H54 (cell line): Measurements from ENCODE around the gene ARAP1.

Experiments used
- DNase-seq: peaks from one replicate; pipeline ENCODE4 v3.0.0; 2011; ENCODE audit warnings: low spot score, mixed read lengths; ENCODE audit not compliant: insufficient read length
- FAIRE-seq: peaks from 3 replicates; lab custom pipeline; 2011; peaks lifted over from hg19 to GRCh38; lab: Jason Lieb, UNC
- POLR2A ChIP-seq: IDR thresholded peaks from 2 replicates; pipeline ENCODE4 v1.6.1; 2011; ENCODE audit warnings: low read depth, mild to moderate bottlenecking, low read length

Gene ARAP1

GRCh38 chr11:72637198-72637597 lies 115.0 kb downstream of the ARAP1 start:
- DNase-seq (peak; percentile 40), FAIRE-seq (no peak)
- no peak for TF ChIP-seq POLR2A

- no peak for TF ChIP-seq POLR2A
- DNase-seq (no peak), FAIRE-seq (no peak)
These were observed 115.8 kb downstream of the ARAP1 start for GRCh38 chr11:72636376-72636775.

- DNase-seq (no peak), FAIRE-seq (no peak)
- TF ChIP-seq POLR2A = no peak
These were observed 116.3 kb downstream of the ARAP1 start for GRCh38 chr11:72635933-72636332.

GRCh38 chr11:72635309-72635915 lies 116.8 kb downstream of the ARAP1 start:
- DNase-seq (no peak), FAIRE-seq (no peak)
- no peak for TF ChIP-seq POLR2A
